ENCODE data around the gene JAKMIP2. TPM values are rescaled to one million over a fixed set of nuclear protein-coding genes. Genes with fewer than 3 reads are reported as not detected.

JAKMIP2 gene
- polyA plus RNA-seq, 1 of the 3 experiments (the other 2 are of a cell fraction), result 2.1 TPM

DNA sequence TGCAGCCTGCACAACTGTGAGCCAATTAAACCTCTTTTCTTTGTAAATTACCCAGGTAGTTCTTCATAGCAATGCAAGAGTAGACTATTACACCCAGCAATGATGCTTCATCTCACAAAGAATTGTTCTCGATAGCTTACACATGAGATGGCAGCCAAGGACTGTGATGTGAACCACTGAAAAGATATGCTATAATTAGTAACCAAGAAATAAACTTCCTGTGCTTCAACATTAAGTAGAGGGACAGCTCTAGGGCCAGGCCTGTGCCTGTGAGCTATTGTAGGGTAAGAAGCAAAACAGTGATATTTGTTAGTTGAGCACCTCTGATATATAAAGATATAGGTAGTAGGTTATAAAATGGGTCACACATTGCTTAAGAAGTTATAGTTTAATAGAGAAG lies 230.9 kb downstream of the JAKMIP2 start:
- Histone ChIP-seq H3K9ac (no peak overlapping the region), H3K79me2 (ENCODE audit: insufficient read depth) (no peaks in the 10 kb centered on the region), H2AFZ (ENCODE audit: low read depth) (no peak overlapping the region; the same call in 1 of the 2 replicates), H3K4me2 (no peak overlapping the region), H3K4me3 (ENCODE audit: low read depth in 2 of 2, low read length in 1 of 2) (no peak overlapping the region), H3K27me3 (ENCODE audit: insufficient read depth) (no peaks in the 10 kb centered on the region), H3K9me2 (no peaks in the 10 kb centered on the region), H3K36me3 (replicated peaks in 1 of 2; ENCODE audit: control insufficient read depth in 1 of 2, insufficient read depth in 2 of 2, low read length in 1 of 2) (no peaks in the 10 kb centered on the region), H3K9me3 (0 out of 2 replicates have a peak, but pooled peaks cover 7% of the 10 kb centered on the region), H3K4me1 (ENCODE audit: control insufficient read depth in 1 of 2, insufficient read depth in 2 of 2, low read depth in 1 of 2, low read length in 1 of 2) (peaks cover 7 to 9% of the 10 kb centered on the region in 2 experiments; a peak in 2 of 4 replicates), H3F3A (replicated peaks; ENCODE audit: insufficient read depth) (peaks cover 30% of the 10 kb centered on the region), H4K20me1 (ENCODE audit: insufficient read depth) (no peaks in the 10 kb centered on the region), H3K27ac (ENCODE audit: low read depth in 2 of 2, low read length in 1 of 2) (no peak overlapping the region)
- TF ChIP-seq GATA2 (CRISPR knock-in tag; IDR thresholded peaks at IDR 0.05) (no peak), MXI1 (IDR thresholded peaks at IDR 0.05; ENCODE audit: low read depth, low read length) (no peak), NRF1 (IDR thresholded peaks at IDR 0.05; ENCODE audit: low read depth, low read length) (no peak), RXRA (IDR thresholded peaks at IDR 0.05; ENCODE audit: borderline replicate concordance, low read depth) (no peak), YY1 (IDR thresholded peaks at IDR 0.05; ENCODE audit: low read depth) (no peak), TEAD4 (IDR thresholded peaks at IDR 0.05; ENCODE audit: borderline replicate concordance, insufficient read depth) (no peak), SIN3A (IDR thresholded peaks at IDR 0.05; ENCODE audit: borderline replicate concordance, low read depth, low read length) (no peak), RFX5 (IDR thresholded peaks at IDR 0.05; ENCODE audit: low read length) (no peak), FOSL2 (IDR thresholded peaks at IDR 0.05; ENCODE audit: borderline replicate concordance, low read depth) (no peak), FOXM1 (IDR thresholded peaks at IDR 0.05; ENCODE audit: low read depth) (no peak), ELF1 (IDR thresholded peaks at IDR 0.05) (no peak), MEF2A (IDR thresholded peaks at IDR 0.05; ENCODE audit: borderline replicate concordance, low read depth) (no peak), POLR2AphosphoS5 (IDR thresholded peaks at IDR 0.05; ENCODE audit: low read depth, low read length) (no peak)
- TF ChIP-seq, protein P1, sequence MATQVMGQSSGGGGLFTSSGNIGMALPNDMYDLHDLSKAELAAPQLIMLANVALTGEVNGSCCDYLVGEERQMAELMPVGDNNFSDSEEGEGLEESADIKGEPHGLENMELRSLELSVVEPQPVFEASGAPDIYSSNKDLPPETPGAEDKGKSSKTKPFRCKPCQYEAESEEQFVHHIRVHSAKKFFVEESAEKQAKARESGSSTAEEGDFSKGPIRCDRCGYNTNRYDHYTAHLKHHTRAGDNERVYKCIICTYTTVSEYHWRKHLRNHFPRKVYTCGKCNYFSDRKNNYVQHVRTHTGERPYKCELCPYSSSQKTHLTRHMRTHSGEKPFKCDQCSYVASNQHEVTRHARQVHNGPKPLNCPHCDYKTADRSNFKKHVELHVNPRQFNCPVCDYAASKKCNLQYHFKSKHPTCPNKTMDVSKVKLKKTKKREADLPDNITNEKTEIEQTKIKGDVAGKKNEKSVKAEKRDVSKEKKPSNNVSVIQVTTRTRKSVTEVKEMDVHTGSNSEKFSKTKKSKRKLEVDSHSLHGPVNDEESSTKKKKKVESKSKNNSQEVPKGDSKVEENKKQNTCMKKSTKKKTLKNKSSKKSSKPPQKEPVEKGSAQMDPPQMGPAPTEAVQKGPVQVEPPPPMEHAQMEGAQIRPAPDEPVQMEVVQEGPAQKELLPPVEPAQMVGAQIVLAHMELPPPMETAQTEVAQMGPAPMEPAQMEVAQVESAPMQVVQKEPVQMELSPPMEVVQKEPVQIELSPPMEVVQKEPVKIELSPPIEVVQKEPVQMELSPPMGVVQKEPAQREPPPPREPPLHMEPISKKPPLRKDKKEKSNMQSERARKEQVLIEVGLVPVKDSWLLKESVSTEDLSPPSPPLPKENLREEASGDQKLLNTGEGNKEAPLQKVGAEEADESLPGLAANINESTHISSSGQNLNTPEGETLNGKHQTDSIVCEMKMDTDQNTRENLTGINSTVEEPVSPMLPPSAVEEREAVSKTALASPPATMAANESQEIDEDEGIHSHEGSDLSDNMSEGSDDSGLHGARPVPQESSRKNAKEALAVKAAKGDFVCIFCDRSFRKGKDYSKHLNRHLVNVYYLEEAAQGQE (IDR thresholded peaks at IDR 0.05; ENCODE audit: low read depth, low read length), result no peak
- TF ChIP-seq, protein P2, sequence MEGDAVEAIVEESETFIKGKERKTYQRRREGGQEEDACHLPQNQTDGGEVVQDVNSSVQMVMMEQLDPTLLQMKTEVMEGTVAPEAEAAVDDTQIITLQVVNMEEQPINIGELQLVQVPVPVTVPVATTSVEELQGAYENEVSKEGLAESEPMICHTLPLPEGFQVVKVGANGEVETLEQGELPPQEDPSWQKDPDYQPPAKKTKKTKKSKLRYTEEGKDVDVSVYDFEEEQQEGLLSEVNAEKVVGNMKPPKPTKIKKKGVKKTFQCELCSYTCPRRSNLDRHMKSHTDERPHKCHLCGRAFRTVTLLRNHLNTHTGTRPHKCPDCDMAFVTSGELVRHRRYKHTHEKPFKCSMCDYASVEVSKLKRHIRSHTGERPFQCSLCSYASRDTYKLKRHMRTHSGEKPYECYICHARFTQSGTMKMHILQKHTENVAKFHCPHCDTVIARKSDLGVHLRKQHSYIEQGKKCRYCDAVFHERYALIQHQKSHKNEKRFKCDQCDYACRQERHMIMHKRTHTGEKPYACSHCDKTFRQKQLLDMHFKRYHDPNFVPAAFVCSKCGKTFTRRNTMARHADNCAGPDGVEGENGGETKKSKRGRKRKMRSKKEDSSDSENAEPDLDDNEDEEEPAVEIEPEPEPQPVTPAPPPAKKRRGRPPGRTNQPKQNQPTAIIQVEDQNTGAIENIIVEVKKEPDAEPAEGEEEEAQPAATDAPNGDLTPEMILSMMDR (IDR thresholded peaks at IDR 0.05), result no peak
- TF ChIP-seq, protein P3, sequence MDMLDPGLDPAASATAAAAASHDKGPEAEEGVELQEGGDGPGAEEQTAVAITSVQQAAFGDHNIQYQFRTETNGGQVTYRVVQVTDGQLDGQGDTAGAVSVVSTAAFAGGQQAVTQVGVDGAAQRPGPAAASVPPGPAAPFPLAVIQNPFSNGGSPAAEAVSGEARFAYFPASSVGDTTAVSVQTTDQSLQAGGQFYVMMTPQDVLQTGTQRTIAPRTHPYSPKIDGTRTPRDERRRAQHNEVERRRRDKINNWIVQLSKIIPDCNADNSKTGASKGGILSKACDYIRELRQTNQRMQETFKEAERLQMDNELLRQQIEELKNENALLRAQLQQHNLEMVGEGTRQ (IDR thresholded peaks at IDR 0.05; ENCODE audit: borderline replicate concordance, low read depth, low read length), result no peak
- TF ChIP-seq, protein P4, sequence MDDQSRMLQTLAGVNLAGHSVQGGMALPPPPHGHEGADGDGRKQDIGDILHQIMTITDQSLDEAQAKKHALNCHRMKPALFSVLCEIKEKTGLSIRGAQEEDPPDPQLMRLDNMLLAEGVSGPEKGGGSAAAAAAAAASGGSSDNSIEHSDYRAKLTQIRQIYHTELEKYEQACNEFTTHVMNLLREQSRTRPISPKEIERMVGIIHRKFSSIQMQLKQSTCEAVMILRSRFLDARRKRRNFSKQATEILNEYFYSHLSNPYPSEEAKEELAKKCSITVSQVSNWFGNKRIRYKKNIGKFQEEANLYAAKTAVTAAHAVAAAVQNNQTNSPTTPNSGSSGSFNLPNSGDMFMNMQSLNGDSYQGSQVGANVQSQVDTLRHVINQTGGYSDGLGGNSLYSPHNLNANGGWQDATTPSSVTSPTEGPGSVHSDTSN (IDR thresholded peaks at IDR 0.05), result no peak
- WGBS (ENCODE audit: low lambda C conversion rate), result 82% methylated on average over 1 of the region's 1 CpG
- ChIA-PET POLR2A (no interaction called here), CTCF (interaction anchor here (0.7 kb wide), 1 partner anchor 97 kb away, joined by 3 read pairs; no protein-coding TSS in a partner anchor)
- no peak for DNase-seq
